GM12878 (cell line): ENCODE results near the gene CIRBP. TPM values are rescaled to one million over a fixed set of nuclear protein-coding genes. Genes with fewer than 3 reads are reported as not detected.
A peak's percentile ranks its signal among the peaks of the same experiment; 100 is the strongest.

Experiments used
- IKZF1 ChIP-seq: fragments of 450-650 bp; conservative IDR thresholded peaks from 2 replicates; pipeline ENCODE4 v1.6.1; 2017; ENCODE audit warnings: antibody characterized with exemption, mild to moderate bottlenecking
- RELA ChIP-seq: fragments of 450-650 bp; IDR thresholded peaks from 2 replicates; pipeline ENCODE4 v1.8.0; 2014; ENCODE audit warnings: borderline replicate concordance; ENCODE audit not compliant: partially characterized antibody
- ZBTB11 ChIP-seq: fragments of 450-650 bp; formaldehyde crosslinking; IDR thresholded peaks from 2 replicates; pipeline ENCODE4 v1.5.0; 2022; ENCODE audit warnings: mild to moderate bottlenecking, missing genetic modification characterization
- ZBTB40 ChIP-seq: fragments of 450-650 bp; IDR thresholded peaks from 2 replicates; pipeline ENCODE4 v1.6.1; 2016; ENCODE audit warnings: mild to moderate bottlenecking, moderate library complexity, borderline replicate concordance
- polyA plus RNA-seq, 11 experiments: library from polyadenylated mRNA; depleted of rRNA in 4 of 11; unstranded in 6 of 11; stranded (reverse) in 5 of 11; fragments of >200 nt; fragmentation: Nextera tagmentation in 4 of 11; fragmentation: Illumina TruSeq in 1 of 11; extraction: Ambion mirVana in 4 of 11; extraction: Trizol in 1 of 11; gene quantifications; 1 replicate in 1 of 11; 2 replicates in 10 of 11; pipeline versions ENCODE4 v1.2.1 to v1.2.3, GENCODE V29; 2011 to 2016; ENCODE audit warnings: inconsistent platforms in 2 of 11, missing spikeins in 2 of 11, low read depth in 1 of 11
- total RNA-seq, 4 experiments: library from RNA; depleted of rRNA in 3 of 4; stranded (reverse); fragments of >200 nt in 3 of 4; fragmentation: Illumina TruSeq in 1 of 4; extraction: Trizol in 1 of 4; gene quantifications; 2 replicates each; pipeline versions ENCODE4 v1.2.1 to v1.2.3, GENCODE V29; 2013 to 2021

Gene CIRBP
- total and polyA plus RNA-seq, 10 of the 15 experiments (the other 5 are each of a cell fraction or from before 2014, with no cell fraction given): 27.6 to 335 (median 229) TPM

GRCh38 chr19:1249298-1249989 lies 19.7 kb upstream of the CIRBP start (continued):
- TF ChIP-seq ZBTB40 (no peak), RELA (no peak), ZBTB11 (CRISPR knock-in tag) (no peak), IKZF1 (peak; percentile 85)
